NCI-H748 treated with DMSO at 0.1 percent for 48 hours (cell line): ENCODE measurements around the gene ANKRD50.

ENCODE experiments used
- DNase-seq: peaks from one replicate; lab custom pipeline; 2025; lab: John Stamatoyannopoulos, UW

The ANKRD50 gene

DNA sequence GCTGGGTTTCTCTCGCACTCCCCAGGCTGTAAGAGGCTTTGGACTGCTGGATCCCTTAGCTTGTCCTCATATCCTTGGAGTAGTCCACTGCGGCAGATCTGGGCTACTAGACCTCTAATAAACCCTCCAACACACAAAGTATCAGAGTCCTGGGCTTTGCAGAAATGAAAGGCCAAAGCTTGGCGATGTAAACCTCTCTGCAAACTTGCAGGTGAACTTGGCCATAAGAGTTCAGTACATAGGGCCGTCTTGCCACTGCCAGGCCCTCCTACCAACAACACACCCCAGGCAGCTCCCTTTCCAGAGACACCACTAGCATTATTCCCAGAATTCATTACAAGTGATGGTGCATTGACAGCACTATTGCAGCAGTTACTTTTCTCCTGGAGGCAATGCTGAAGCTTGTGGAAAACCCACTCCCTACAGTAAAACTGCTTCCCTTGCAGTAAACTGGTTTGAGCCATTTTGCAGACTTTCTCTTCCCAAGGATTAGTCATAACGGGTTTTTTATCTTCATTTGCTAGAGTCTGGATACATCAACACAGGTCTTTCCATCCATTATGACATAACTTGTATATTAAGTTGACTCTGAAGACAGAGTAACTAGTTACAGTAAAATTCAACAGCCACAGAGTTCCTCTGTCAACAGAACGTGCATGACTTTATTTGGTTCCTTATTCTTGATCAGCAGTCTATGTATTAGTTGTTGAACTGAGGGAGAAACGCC, 2.4 kb downstream of the ANKRD50 start:
- DNase-seq: no peak

GRCh38 chr4:124708517-124709300, 3.8 kb downstream of the ANKRD50 start:
- DNase-seq: no peak

- DNase-seq: no peak
Observed at GRCh38 chr4:124705393-124705792, 7.1 kb downstream of the ANKRD50 start.

DNA sequence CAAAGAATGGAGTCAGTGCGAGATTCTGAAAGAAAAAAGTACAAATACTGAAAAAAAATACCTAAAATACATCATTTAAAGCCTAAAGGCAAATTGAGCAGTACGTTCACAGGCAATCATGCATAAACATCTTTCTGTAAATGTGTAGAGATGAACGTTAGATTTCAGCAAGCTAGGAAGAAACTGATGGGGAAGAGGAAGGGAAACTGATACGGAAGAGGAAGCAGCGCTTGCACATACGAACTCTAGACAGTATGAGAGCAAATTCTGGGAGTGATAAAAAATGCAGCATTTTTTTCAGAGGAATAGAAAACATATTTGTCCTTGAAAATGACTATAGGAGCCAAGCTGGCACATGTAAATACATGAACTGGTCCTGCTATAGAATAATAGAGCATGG, 9.4 kb downstream of the ANKRD50 start:
- DNase-seq: no peak

- DNase-seq: no peak
Observed at GRCh38 chr4:124697441-124697840, 15.1 kb downstream of the ANKRD50 start.

GRCh38 chr4:124696182-124696581, 16.4 kb downstream of the ANKRD50 start:
- DNase-seq: no peak

- no peak for DNase-seq
Observed at GRCh38 chr4:124694946-124695598, 17.5 kb downstream of the ANKRD50 start.

DNA sequence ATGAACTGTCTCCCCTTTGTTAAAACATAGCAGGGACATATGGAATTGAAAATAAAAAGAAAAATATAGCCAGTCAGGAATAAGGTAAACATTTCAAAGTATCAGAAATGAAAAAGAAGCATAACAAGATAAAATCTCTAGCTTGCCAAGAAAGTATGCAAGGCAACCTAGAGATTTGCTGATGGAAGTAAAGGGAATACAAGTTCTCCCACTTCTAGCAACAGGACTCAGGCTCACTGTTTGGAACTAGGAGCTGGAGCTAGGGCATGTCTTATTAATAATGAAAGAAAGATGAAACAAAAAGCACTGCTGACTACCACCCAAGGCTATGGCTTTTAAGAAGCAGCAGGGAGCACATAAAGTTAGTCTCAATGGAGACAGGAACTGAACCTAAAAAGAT, 18.2 kb downstream of the ANKRD50 start:
- no peak for DNase-seq

GRCh38 chr4:124691801-124692200, 20.7 kb downstream of the ANKRD50 start:
- no peak for DNase-seq

DNA sequence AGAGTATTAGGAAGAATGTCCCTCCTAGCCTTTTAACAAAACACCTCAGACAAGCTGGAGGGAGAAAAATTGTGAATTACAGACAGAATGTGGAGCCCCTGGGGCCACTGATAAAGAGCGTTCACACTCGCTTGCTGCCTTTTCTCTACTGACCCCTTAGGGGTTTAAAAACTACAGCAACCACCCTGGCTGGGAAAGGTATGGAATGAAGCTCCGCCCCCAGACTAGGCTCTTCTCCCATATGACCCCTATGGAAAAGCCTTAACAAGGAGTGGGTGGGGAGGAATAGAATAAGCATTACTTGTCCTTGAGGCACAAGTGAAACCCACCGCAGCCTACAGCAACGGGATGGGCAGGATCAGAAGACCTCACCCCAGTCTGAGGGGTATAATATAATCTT, 26.3 kb downstream of the ANKRD50 start:
- DNase-seq: no peak

DNA sequence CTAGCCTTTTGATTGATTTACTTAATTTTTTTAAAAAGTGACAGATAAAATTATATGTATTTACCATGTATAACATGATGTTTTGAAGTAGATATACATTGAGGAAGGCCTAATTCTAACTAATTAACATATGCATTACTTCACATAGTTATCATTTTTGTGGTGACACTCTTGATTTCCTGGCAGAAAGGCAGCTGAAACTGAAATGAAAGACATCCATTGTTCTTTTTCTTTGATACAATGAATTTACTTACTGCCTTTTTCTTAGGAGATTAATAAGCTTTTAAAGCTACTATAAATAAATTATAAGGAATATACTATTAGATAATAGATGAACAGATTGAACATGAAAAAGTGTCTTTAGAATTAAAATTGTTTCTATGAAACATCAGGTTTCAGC, 26.7 kb downstream of the ANKRD50 start:
- DNase-seq: no peak

DNA sequence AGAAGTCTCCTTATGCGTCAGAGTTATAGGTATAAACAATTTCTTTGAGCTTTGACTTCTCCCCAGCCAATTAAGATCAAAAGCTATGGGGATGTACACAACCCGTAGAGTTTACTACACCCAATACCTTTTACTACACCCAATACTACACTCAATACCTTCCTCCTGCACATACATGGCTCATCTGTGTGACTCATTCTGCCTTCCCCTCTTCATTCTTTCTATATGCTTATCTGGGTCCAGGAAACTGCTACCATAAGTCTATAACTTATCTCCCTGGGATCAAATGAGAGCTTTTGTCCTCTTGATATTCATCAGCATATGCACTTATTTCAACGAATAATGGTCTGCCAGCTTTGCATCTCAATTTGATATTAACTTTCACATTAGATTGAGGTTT, 28.2 kb downstream of the ANKRD50 start:
- no peak for DNase-seq

DNA sequence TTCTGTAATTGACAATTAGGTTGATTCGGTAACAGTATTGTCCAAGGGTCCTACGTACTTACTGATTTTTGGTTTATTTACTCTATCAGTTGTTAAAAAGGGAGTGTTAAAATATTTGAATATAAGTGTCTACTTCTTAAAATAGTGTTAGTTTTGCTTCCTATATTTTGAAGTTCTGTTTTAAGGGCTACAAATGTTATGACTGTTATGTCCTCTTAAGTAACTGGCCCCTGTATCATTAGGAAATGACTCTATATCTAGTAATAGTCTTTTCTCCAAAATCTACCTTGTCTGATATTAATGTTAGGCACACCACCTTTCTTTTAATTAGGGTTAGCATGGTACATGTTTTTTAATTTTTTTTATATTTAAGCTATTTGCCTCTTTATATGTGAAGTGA, 30.1 kb downstream of the ANKRD50 start:
- no peak for DNase-seq

DNA sequence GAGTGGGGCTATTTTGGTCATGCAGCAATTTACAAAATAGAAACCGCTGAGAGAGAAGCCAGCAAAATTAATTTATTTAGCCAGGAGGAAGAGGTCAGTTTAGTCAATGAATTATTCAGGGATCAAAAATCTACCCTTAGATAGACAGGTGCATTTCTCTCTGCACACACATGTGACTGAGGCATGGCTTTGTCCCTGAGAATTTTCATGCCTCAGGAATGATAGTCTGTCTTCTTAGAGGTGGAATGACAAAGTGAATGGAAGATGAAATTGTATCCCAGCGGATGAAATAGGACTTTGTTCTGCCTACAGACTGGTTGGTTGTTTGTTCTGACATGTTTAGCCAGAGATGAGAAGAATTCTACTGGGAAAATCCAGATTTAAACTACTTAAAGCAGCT, 46.0 kb downstream of the ANKRD50 start:
- DNase-seq: no peak

- no peak for DNase-seq
Observed at GRCh38 chr4:124658795-124659194, 53.7 kb downstream of the ANKRD50 start.

- no peak for DNase-seq
Observed at GRCh38 chr4:124650614-124651013, 61.9 kb downstream of the ANKRD50 start.

DNA sequence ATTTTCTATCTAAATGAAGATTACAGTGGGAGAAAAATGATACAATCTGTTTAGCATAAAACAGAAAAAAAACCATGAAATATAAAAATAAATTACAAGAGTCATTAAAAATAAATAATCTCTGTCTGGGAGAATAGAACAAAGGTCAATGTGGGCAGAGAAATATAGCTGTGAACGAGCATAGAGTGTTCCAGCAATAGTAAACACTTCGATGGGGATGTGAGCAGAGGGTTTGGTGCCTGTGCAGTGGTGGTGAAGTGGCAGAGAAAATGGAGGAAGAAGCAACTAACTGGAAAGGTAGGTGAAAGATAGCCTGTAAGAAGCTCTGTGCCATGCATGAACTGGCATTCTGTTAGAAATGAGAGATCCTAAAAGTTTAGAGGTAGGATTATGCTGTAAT, 64.9 kb downstream of the ANKRD50 start:
- DNase-seq: no peak

GRCh38 chr4:124644621-124645020, 67.9 kb downstream of the ANKRD50 start:
- no peak for DNase-seq

DNA sequence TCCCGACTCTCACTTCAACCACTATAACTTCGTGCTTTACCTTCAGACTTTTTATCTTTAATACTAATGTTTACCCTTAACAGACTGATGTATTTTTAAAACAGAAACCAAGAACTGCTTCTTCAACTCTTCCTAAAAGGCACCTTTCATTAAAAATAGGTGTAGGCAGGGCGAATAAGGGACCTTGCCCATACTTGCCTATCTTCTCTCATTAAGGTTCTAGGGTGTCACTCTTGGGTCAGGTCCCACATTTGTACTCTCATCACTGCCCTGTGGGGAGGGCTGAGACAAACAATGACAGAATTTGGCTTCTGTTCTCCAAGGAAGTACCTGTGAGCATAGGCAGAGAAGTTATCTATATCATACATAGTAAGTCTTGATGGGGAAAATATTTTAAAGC, 69.7 kb downstream of the ANKRD50 start:
- DNase-seq: no peak

- DNase-seq: no peak
Observed at GRCh38 chr4:124641715-124642381, 70.7 kb downstream of the ANKRD50 start.

DNA sequence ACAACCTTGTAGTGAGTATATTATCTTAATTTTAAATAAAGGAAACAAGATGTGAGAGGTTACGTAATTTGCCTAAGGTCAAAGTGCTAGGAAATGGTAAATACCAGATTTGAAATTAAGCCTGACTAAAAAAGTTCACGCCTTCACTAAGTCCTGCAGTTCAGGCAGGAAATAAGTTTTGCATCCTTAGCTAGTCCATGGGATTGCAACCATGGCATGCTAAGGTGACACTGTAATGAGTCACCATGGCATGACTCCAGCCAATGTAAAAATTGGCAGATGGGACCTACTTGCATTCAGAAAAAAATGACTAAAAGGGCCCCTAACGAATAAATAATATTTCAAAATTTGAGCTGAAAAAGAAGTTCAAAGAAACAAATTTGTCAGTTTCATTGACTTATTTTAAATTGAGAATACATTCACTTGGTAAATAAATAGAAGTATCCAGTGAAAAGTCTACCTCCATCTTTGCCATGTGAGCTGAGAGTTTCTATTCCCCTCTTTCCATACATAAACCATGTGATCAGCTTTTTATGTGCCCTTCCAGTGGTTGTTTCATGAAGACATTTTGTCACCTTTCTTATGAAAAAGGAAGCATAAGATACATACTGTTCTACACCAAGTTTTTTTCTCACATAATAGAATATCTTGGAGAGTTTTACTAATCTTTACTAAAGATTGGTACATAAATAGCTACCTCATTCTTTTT, 72.4 kb downstream of the ANKRD50 start:
- DNase-seq: no peak

DNA sequence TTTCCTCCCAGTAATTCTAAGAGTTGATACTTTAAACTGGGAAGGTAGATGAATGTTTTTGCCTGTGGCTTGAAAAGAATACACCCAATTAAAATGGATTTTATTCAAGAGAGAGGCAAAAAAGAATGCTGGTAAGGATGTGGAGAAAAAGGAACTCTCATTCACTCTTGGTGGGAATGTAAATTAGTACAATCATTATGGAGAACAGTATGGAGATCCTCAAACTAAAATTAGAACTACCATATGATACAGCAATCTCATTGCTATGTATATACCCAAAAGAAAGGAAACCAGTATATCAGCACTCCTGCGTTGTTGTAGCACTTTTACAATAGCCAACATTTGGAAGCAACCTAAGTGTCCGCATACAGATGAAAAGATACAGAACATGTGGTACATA, 75.2 kb downstream of the ANKRD50 start:
- no peak for DNase-seq
